ENCODE results near the gene ZNF311.
"Not testable (repeated sequence)": the region's sequence is repeated elsewhere in the genome, so short reads cannot be mapped to it uniquely, and the experiment has no call there.

GRCh38 chr6:28970056-28970455 is 35.1 kb downstream of the ZNF311 start:
- TF ChIP-seq CTCF (IDR thresholded peaks at IDR 0.05 in 2 of 3, conservative IDR thresholded peaks at IDR 0.05 in 1 of 3; ENCODE audit: insufficient read depth in 2 of 3, low read depth in 1 of 3, low read length in 3 of 3); COPS2 (conservative IDR thresholded peaks at IDR 0.05); NFIC (IDR thresholded peaks at IDR 0.05); POLR2A (conservative IDR thresholded peaks at IDR 0.05); RNF2 (IDR thresholded peaks at IDR 0.05); CEBPB (tag; IDR thresholded peaks at IDR 0.05); NFXL1 (CRISPR knock-in tag; IDR thresholded peaks at IDR 0.05); RCOR1 (IDR thresholded peaks at IDR 0.05; ENCODE audit: borderline replicate concordance in 1 of 2, low read depth in 2 of 2, low read length in 2 of 2); DPF2 (IDR thresholded peaks at IDR 0.05); SNRNP70 (optimal IDR thresholded peaks at IDR 0.05; ENCODE audit: low read depth, low read length); MXD1 (CRISPR knock-in tag; IDR thresholded peaks at IDR 0.05; ENCODE audit: borderline replicate concordance, poor library complexity, severe bottlenecking); RFX5 (IDR thresholded peaks at IDR 0.05; ENCODE audit: low read depth, low read length): not testable (repeated sequence)
